DND-41 (cell line): ENCODE data around the gene ABCC4.

ENCODE experiments used
- CTCF ChIP-seq: IDR thresholded peaks from 2 replicates; pipeline ENCODE4 v1.5.1; 2012; ENCODE audit warnings: borderline replicate concordance, low read length, moderate library complexity, mild to moderate bottlenecking; ENCODE audit not compliant: poor library complexity, severe bottlenecking; ENCODE audit errors: extremely low read depth
- EZH2 ChIP-seq: IDR thresholded peaks from 3 replicates; pipeline ENCODE4 v1.6.1; 2012; ENCODE audit warnings: borderline replicate concordance, low read depth, mild to moderate bottlenecking, moderate library complexity, low read length, inconsistent platforms; ENCODE audit not compliant: severe bottlenecking

DNA sequence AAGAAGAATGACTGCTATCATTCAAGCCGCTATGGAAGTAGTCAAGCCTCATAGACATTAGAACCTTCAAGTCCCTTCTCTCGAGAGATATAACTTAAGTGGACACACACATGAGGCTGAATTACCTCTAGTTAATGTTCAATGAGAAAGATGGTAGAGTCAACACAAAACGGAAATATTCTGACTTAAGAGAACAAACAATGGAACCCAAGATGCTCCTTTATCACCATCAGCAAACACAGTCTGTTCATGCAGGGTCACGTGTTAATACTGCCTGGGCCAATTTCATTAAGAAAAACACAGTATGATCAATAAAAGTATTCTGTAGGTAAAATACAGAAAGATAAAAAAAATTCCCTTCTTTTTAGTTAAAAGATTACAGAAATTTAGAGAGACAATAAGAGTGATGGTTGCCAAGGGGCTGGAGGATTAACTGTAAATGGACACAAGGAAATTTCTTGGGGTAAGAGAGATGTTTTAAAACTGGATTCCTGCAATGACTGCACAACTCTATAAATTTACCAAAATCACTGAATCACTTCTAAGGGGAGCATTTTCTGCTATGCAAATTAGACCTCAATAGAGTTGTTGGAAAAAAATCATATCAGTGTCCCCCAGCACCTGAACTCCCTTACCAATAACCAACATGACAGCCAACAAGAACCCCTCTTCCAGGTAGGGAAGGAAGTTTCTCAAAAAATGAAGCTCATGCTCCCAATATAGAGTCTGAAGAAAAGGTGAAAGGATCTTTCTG, 256.6 kb downstream of the ABCC4 start:
- TF ChIP-seq CTCF, result no peak
- TF ChIP-seq EZH2, result no peak
